Upper lobe of left lung (tissue), 4 donors: ENCODE results near the gene JAZF1.

Experiments
- POLR2A ChIP-seq, 4 donors: fragments of 450-650 bp; IDR thresholded peaks; one replicate each; pipeline ENCODE4 v1.5.1; 2016 to 2017; ENCODE audit warnings: antibody characterized with exemption in 4 of 4, mild to moderate bottlenecking in 2 of 4
- POLR2AphosphoS5 ChIP-seq, 2 donors: sonication (generic); formaldehyde crosslinking; IDR thresholded peaks; one replicate each; pipeline ENCODE4 v1.5.1; 2017; ENCODE audit warnings: antibody characterized with exemption in 2 of 2

GRCh38 chr7:28044825-28045224 is 135.8 kb downstream of the JAZF1 start:
- no peak for TF ChIP-seq POLR2AphosphoS5 (IDR thresholded peaks at IDR 0.05)
- TF ChIP-seq POLR2A (IDR thresholded peaks at IDR 0.05) = no peak
